WTC11 (cell line): Measurements from ENCODE around the gene SH3GL2. TPM values are rescaled to one million over a fixed set of nuclear protein-coding genes. Genes with fewer than 3 reads are reported as not detected.

Source experiments
- ATAC-seq: fragments of 200-7000 bp; cut with Tn5 transposase; 2 replicates; pipeline ENCODE4 v1.10.0; 2021; ENCODE audit warnings: mild to moderate bottlenecking, moderate library complexity
- CTCF ChIA-PET: fragments of 300-600 bp; sonication (Branson Sonifier 250); formaldehyde crosslinking; loops from one replicate; lab custom pipeline; 2021; ENCODE audit warnings: antibody characterized with exemption; lab: Charles Lee
- POLR2A ChIA-PET: fragments of 350-600 bp; sonication (Branson Sonifier 250); formaldehyde crosslinking; loops from one replicate; lab custom pipeline; 2021; ENCODE audit warnings: antibody characterized with exemption; lab: Charles Lee
- DNase-seq: peaks from one replicate; pipeline ENCODE4 v3.0.0; 2021; ENCODE audit warnings: low spot score
- H3K27ac Mint-ChIP-seq: 2 replicates; pipeline ENCODE4 v1.8.0; 2021; ENCODE audit warnings: mixed read lengths
- H3K27me3 Mint-ChIP-seq: 2 replicates; pipeline ENCODE4 v1.8.0; 2021; ENCODE audit warnings: low read depth, mild to moderate bottlenecking, moderate library complexity, mixed read lengths
- H3K36me3 Mint-ChIP-seq: 2 replicates; pipeline ENCODE4 v1.8.0; 2021; ENCODE audit warnings: mixed read lengths
- H3K4me1 Mint-ChIP-seq: 2 replicates; pipeline ENCODE4 v1.8.0; 2022; ENCODE audit warnings: mixed read lengths
- H3K4me3 Mint-ChIP-seq: 2 replicates; pipeline ENCODE4 v1.8.0; 2021; ENCODE audit warnings: mild to moderate bottlenecking, moderate library complexity, mixed read lengths
- H3K9me3 Mint-ChIP-seq: 2 replicates; pipeline ENCODE4 v1.8.0; 2021; ENCODE audit warnings: mixed read lengths
- CREB1 ChIP-seq: sonication (generic); formaldehyde crosslinking; IDR thresholded peaks from 2 replicates; pipeline ENCODE4 v1.8.0; 2023; ENCODE audit warnings: mild to moderate bottlenecking, missing genetic modification reagents
- GRHL2 ChIP-seq: fragments of 250-450 bp; sonication (Bioruptor Pico); IDR thresholded peaks from 2 replicates; pipeline ENCODE4 v1.8.0; 2022; ENCODE audit warnings: mild to moderate bottlenecking, moderate library complexity; ENCODE audit not compliant: insufficient replicate concordance, severe bottlenecking
- HMGA2 ChIP-seq: fragments of 250-450 bp; sonication (Bioruptor Pico); IDR thresholded peaks from 2 replicates; pipeline ENCODE4 v1.4.0; 2021; ENCODE audit warnings: mild to moderate bottlenecking, moderate library complexity
- IRF2 ChIP-seq: sonication (generic); formaldehyde crosslinking; IDR thresholded peaks from 2 replicates; pipeline ENCODE4 v1.8.0; 2022; ENCODE audit warnings: low read depth, missing genetic modification reagents, borderline replicate concordance
- JUN ChIP-seq: sonication (generic); formaldehyde crosslinking; IDR thresholded peaks from 2 replicates; pipeline ENCODE4 v1.8.0; 2023; ENCODE audit warnings: mild to moderate bottlenecking, missing genetic modification reagents
- NFATC4 ChIP-seq: fragments of 250-450 bp; sonication (Bioruptor Pico); IDR thresholded peaks from 2 replicates; pipeline ENCODE4 v1.9.0; 2021; ENCODE audit warnings: mild to moderate bottlenecking
- NFE2L1 ChIP-seq: sonication (generic); formaldehyde crosslinking; IDR thresholded peaks from 2 replicates; pipeline ENCODE4 v1.8.1; 2023; ENCODE audit warnings: missing genetic modification reagents
- NR2C2 ChIP-seq: sonication (generic); formaldehyde crosslinking; IDR thresholded peaks from 2 replicates; pipeline ENCODE4 v1.8.0; 2022; ENCODE audit warnings: mild to moderate bottlenecking, missing genetic modification reagents
- PRDM15 ChIP-seq: sonication (generic); formaldehyde crosslinking; IDR thresholded peaks from 2 replicates; pipeline ENCODE4 v1.8.0; 2022; ENCODE audit warnings: missing genetic modification reagents
- SMAD3 ChIP-seq: sonication (generic); formaldehyde crosslinking; IDR thresholded peaks from 2 replicates; pipeline ENCODE4 v1.8.0; 2022; ENCODE audit warnings: missing genetic modification reagents, mild to moderate bottlenecking, borderline replicate concordance
- SP1 ChIP-seq: sonication (generic); formaldehyde crosslinking; conservative IDR thresholded peaks from 2 replicates; pipeline ENCODE4 v1.8.1; 2022; ENCODE audit warnings: missing genetic modification reagents
- TEAD1 ChIP-seq: sonication (generic); formaldehyde crosslinking; IDR thresholded peaks from 2 replicates; pipeline ENCODE4 v1.8.0; 2022; ENCODE audit warnings: mild to moderate bottlenecking, missing genetic modification reagents
- USF1 ChIP-seq: sonication (generic); formaldehyde crosslinking; IDR thresholded peaks from 2 replicates; pipeline ENCODE4 v1.8.0; 2022; ENCODE audit warnings: mild to moderate bottlenecking, missing genetic modification reagents
- ZNF416 ChIP-seq: fragments of 250-450 bp; sonication (Bioruptor Pico); IDR thresholded peaks from 2 replicates; pipeline ENCODE4 v1.9.0; 2021; ENCODE audit warnings: mild to moderate bottlenecking, inconsistent platforms
- total RNA-seq: library from RNA; stranded (reverse); gene quantifications from 3 replicates; pipeline ENCODE4 v1.2.3, GENCODE V29; 2021
- TF ChIP-seq, protein P1 (sequence below): fragments of 250-450 bp; sonication (Bioruptor Pico); IDR thresholded peaks from 2 replicates; pipeline ENCODE4 v1.8.0; 2021; ENCODE audit warnings: mild to moderate bottlenecking
- TF ChIP-seq, protein P2 (sequence below): sonication (generic); formaldehyde crosslinking; IDR thresholded peaks from 2 replicates; pipeline ENCODE4 v1.8.1; 2022; ENCODE audit warnings: low read depth, missing genetic modification reagents, borderline replicate concordance
- TF ChIP-seq, protein P3 (sequence below): fragments of 250-450 bp; sonication (Bioruptor Pico); IDR thresholded peaks from 2 replicates; pipeline ENCODE4 v1.9.0; 2021; ENCODE audit warnings: moderate library complexity, mild to moderate bottlenecking, inconsistent platforms, borderline replicate concordance
- TF ChIP-seq, protein P4 (sequence below): sonication (generic); formaldehyde crosslinking; conservative IDR thresholded peaks from 2 replicates; pipeline ENCODE4 v1.8.1; 2022; ENCODE audit warnings: mild to moderate bottlenecking, missing genetic modification reagents
- TF ChIP-seq, protein P5 (sequence below): sonication (generic); formaldehyde crosslinking; IDR thresholded peaks from 2 replicates; pipeline ENCODE4 v1.8.1; 2023; ENCODE audit warnings: mild to moderate bottlenecking, missing genetic modification reagents
- TF ChIP-seq, protein P6 (sequence below): sonication (generic); formaldehyde crosslinking; IDR thresholded peaks from 2 replicates; pipeline ENCODE4 v1.8.0; 2023; ENCODE audit warnings: missing genetic modification reagents

The SH3GL2 gene
- total RNA-seq, 1 experiment from 2014 or later = 4.2 TPM

GRCh38 chr9:17589771-17590170 lies 10.9 kb downstream of the SH3GL2 start (continued):
- TF ChIP-seq SP1 = no peak
- TF ChIP-seq, protein P1, sequence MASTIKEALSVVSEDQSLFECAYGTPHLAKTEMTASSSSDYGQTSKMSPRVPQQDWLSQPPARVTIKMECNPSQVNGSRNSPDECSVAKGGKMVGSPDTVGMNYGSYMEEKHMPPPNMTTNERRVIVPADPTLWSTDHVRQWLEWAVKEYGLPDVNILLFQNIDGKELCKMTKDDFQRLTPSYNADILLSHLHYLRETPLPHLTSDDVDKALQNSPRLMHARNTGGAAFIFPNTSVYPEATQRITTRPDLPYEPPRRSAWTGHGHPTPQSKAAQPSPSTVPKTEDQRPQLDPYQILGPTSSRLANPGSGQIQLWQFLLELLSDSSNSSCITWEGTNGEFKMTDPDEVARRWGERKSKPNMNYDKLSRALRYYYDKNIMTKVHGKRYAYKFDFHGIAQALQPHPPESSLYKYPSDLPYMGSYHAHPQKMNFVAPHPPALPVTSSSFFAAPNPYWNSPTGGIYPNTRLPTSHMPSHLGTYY (CRISPR knock-in tag) = no peak
- no peak for TF ChIP-seq HMGA2 (CRISPR knock-in tag)
- TF ChIP-seq IRF2 (CRISPR knock-in tag) = no peak
- no peak for TF ChIP-seq PRDM15 (CRISPR knock-in tag)
- TF ChIP-seq, protein P2, sequence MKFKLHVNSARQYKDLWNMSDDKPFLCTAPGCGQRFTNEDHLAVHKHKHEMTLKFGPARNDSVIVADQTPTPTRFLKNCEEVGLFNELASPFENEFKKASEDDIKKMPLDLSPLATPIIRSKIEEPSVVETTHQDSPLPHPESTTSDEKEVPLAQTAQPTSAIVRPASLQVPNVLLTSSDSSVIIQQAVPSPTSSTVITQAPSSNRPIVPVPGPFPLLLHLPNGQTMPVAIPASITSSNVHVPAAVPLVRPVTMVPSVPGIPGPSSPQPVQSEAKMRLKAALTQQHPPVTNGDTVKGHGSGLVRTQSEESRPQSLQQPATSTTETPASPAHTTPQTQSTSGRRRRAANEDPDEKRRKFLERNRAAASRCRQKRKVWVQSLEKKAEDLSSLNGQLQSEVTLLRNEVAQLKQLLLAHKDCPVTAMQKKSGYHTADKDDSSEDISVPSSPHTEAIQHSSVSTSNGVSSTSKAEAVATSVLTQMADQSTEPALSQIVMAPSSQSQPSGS (CRISPR knock-in tag) = no peak
- TF ChIP-seq, protein P3, sequence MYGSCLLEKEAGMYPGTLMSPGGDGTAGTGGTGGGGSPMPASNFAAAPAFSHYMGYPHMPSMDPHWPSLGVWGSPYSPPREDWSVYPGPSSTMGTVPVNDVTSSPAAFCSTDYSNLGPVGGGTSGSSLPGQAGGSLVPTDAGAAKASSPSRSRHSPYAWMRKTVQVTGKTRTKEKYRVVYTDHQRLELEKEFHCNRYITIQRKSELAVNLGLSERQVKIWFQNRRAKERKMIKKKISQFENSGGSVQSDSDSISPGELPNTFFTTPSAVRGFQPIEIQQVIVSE (CRISPR knock-in tag) = no peak

DNA sequence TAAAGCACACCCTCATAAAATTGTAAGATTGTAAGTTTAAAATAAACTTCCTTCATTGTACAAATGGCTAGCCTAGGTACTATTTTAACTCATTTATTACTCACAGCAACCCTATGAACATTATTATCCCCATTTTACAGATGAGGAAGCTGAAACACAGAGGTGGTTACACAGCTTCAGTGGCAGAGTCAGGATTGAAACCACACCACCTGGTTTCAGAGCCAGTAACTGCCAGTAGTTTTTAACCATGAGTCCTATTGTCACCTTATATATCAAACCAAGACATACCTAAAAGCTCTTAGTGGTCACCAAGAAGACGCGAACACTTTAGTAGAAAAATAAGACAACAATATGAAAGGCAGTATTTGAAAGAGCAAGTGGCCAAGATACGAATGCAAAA lies 16.1 kb downstream of the SH3GL2 start:
- H3K9me3 Mint-ChIP-seq = no peaks in the 10 kb centered on the region
- peaks cover 15% of the 10 kb centered on the region for H3K4me1 Mint-ChIP-seq
- no peak overlapping the region for H3K4me3 Mint-ChIP-seq
- ChIA-PET CTCF (no interaction called here), POLR2A (no interaction called here)
- DNase-seq = no peak
- H3K27me3 Mint-ChIP-seq = no peaks in the 10 kb centered on the region
- no peak for TF ChIP-seq ZNF416 (CRISPR knock-in tag)
- TF ChIP-seq, protein P4, sequence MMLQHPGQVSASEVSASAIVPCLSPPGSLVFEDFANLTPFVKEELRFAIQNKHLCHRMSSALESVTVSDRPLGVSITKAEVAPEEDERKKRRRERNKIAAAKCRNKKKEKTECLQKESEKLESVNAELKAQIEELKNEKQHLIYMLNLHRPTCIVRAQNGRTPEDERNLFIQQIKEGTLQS (CRISPR knock-in tag) = no peak
- TF ChIP-seq JUN (CRISPR knock-in tag) = no peak
- no peak for TF ChIP-seq NFE2L1
- no peak for TF ChIP-seq GRHL2 (CRISPR knock-in tag)
- TF ChIP-seq TEAD1 = no peak
- TF ChIP-seq NFATC4 (CRISPR knock-in tag) = no peak
- no peaks in the 10 kb centered on the region for H3K36me3 Mint-ChIP-seq
- ATAC-seq = no peak
- no peak overlapping the region for H3K27ac Mint-ChIP-seq

- Mint-ChIP-seq H3K4me1 (no peaks in the 10 kb centered on the region), H3K27me3 (no peaks in the 10 kb centered on the region), H3K27ac (peak overlapping the region; percentile 8; the same call in 1 of the 2 replicates), H3K9me3 (no peaks in the 10 kb centered on the region), H3K36me3 (no peaks in the 10 kb centered on the region), H3K4me3 (no peak overlapping the region)
- no peak for DNase-seq
- ChIA-PET POLR2A (no interaction called here), CTCF (interaction anchor here (0.8 kb wide), 1 partner anchor 66 kb away, joined by 3 read pairs; no protein-coding TSS in a partner anchor)
- ATAC-seq = no peak
- TF ChIP-seq USF1 (CRISPR knock-in tag) (no peak), PRDM15 (CRISPR knock-in tag) (no peak), CREB1 (CRISPR knock-in tag) (no peak), NR2C2 (CRISPR knock-in tag) (no peak), SMAD3 (CRISPR knock-in tag) (no peak)
- TF ChIP-seq, protein P5, sequence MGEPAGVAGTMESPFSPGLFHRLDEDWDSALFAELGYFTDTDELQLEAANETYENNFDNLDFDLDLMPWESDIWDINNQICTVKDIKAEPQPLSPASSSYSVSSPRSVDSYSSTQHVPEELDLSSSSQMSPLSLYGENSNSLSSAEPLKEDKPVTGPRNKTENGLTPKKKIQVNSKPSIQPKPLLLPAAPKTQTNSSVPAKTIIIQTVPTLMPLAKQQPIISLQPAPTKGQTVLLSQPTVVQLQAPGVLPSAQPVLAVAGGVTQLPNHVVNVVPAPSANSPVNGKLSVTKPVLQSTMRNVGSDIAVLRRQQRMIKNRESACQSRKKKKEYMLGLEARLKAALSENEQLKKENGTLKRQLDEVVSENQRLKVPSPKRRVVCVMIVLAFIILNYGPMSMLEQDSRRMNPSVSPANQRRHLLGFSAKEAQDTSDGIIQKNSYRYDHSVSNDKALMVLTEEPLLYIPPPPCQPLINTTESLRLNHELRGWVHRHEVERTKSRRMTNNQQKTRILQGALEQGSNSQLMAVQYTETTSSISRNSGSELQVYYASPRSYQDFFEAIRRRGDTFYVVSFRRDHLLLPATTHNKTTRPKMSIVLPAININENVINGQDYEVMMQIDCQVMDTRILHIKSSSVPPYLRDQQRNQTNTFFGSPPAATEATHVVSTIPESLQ = no peak
- TF ChIP-seq, protein P6, sequence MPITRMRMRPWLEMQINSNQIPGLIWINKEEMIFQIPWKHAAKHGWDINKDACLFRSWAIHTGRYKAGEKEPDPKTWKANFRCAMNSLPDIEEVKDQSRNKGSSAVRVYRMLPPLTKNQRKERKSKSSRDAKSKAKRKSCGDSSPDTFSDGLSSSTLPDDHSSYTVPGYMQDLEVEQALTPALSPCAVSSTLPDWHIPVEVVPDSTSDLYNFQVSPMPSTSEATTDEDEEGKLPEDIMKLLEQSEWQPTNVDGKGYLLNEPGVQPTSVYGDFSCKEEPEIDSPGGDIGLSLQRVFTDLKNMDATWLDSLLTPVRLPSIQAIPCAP = no peak
Measured at GRCh38 chr9:17597977-17598376, 19.1 kb downstream of the SH3GL2 start.
